ENCODE results near the gene KLHL22. TPM values are rescaled to one million over a fixed set of nuclear protein-coding genes. Genes with fewer than 3 reads are reported as not detected.
A peak's percentile ranks its signal among the peaks of the same experiment; 100 is the strongest.

KLHL22 gene
- total RNA-seq, 4 donors from 2014 or later, result 19.9 to 35.5 (median 27.3) TPM

DNA sequence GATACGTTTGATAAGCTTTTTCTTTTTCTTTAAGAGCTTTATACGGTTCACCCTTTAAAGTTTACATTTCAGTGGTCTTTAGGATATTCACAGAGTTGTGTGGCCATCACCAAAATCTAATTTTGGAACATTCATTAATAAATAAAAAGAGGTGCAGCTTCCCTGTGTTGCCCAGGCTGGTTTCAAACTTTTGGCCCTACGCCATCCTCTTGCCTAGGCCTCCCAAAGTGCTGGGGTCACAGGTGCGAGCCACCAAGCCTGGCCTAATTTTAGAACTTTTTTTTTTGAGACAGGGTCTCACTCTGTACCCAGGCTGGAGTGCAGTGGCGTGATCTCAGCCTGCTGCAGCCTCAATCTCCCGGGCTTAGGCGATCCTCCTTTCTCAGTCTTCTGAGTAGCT lies 42.4 kb upstream of the KLHL22 start:
- Histone ChIP-seq H3K27ac (replicated peaks in 1 of 4) (no peak overlapping the region), H3K36me3 (peaks cover 19 to 50% (median 35%) of the 10 kb centered on the region in 4 donors), H3K4me1 (peaks cover 27 to 35% (median 34%) of the 10 kb centered on the region in 4 donors), H3K9me3 (no peaks in the 10 kb centered on the region), H3K27me3 (no peaks in the 10 kb centered on the region), H3K4me3 (no peak overlapping the region)
- intact Hi-C loops (cut with DNase I), result no loop called here
- WGBS, result 84% methylated on average over 7 of the region's 7 CpGs
- DNase-seq (ENCODE audit: extremely low spot score), result no peak
- no peak for TF ChIP-seq POLR2AphosphoS5 (IDR thresholded peaks at IDR 0.05)
- TF ChIP-seq, protein P1, sequence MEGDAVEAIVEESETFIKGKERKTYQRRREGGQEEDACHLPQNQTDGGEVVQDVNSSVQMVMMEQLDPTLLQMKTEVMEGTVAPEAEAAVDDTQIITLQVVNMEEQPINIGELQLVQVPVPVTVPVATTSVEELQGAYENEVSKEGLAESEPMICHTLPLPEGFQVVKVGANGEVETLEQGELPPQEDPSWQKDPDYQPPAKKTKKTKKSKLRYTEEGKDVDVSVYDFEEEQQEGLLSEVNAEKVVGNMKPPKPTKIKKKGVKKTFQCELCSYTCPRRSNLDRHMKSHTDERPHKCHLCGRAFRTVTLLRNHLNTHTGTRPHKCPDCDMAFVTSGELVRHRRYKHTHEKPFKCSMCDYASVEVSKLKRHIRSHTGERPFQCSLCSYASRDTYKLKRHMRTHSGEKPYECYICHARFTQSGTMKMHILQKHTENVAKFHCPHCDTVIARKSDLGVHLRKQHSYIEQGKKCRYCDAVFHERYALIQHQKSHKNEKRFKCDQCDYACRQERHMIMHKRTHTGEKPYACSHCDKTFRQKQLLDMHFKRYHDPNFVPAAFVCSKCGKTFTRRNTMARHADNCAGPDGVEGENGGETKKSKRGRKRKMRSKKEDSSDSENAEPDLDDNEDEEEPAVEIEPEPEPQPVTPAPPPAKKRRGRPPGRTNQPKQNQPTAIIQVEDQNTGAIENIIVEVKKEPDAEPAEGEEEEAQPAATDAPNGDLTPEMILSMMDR (IDR thresholded peaks at IDR 0.05), result no peak

DNA sequence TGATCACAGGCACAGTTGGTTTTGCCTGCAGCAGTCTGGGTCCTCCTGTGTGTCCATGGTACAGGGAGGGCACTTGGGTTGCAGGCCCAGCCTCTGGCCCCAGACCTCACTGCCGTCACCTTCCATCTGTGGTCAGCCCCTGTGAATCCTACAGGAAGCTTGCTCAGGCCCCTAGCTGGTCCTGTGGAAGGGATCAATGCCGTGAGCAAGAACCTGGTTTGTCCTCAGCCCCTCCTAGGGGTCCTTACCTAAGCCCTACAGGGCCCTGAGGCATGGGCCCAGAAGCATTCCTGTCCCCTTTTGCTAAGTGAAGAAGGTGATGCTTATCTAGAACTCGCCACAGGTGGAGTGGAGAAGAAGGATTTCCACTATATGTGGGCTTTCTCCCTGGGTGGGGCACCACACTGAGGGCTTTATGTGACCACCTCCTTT lies 41.7 kb upstream of the KLHL22 start:
- intact Hi-C loops (cut with DNase I), result no loop called here
- WGBS, result 100% methylated on average over 2 of the region's 3 CpGs

DNA sequence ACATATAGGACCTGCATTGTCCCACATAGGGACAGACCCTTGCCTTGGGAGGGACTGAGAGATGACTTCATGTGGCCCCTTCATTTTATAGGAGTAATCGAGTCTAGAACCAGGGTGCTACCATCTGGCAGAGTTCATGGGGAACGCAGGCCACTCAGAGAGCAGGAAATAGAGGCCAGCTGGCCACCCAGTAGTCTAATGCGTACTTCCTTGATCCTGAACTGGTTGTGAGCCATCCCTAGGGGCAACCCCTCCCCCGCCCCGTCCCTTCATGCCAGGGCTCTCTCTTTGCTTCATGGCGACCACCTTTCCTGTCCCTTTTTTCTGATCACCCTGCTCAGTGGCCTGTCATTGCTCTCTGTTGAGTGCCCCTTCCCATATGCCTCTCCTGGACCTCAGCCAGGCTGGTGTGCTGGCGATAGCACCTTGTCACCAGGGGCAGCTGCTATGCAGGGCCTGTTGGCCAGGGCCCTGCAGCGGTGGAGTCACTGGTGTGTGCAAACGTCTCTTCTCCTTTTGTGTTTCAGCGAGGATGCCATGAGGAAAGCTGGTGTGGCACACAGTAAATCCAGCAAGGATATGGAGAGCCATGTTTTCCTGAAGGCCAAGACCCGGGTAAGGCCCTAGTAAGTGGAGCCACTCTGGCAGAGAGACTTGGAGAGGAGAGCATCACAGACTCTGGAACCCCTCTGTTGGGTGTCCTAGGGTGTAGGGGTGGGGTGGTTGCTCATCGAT lies 41.2 kb upstream of the KLHL22 start:
- intact Hi-C loops (cut with DNase I), result no loop called here
- TF ChIP-seq EP300 (IDR thresholded peaks at IDR 0.05), result no peak
- TF ChIP-seq POLR2A (IDR thresholded peaks at IDR 0.05; ENCODE audit: low read depth), result no peak
- no peak for TF ChIP-seq POLR2AphosphoS5 (IDR thresholded peaks at IDR 0.05)
- TF ChIP-seq, protein P1 (IDR thresholded peaks at IDR 0.05), result no peak
- DNase-seq (ENCODE audit: extremely low spot score), result no peak
- no peak overlapping the region for H3K4me3 ChIP-seq
- H3K36me3 ChIP-seq, result peaks cover 19 to 40% (median 31%) of the 10 kb centered on the region in 4 donors
- WGBS, result 84% methylated on average over 11 of the region's 12 CpGs
- peaks cover 40 to 47% (median 46%) of the 10 kb centered on the region in 4 donors for H3K4me1 ChIP-seq
- no peaks in the 10 kb centered on the region for H3K9me3 ChIP-seq
- H3K27me3 ChIP-seq, result no peaks in the 10 kb centered on the region
- H3K27ac ChIP-seq (replicated peaks in 1 of 4), result no peak overlapping the region

More for the DNA sequence above, 41.7 kb upstream of the KLHL22 start:
- no peak overlapping the region for H3K27ac ChIP-seq (replicated peaks in 1 of 4)
- peaks cover 19 to 46% (median 33%) of the 10 kb centered on the region in 4 donors for H3K36me3 ChIP-seq
- peaks cover 34 to 41% (median 40%) of the 10 kb centered on the region in 4 donors for H3K4me1 ChIP-seq
- H3K9me3 ChIP-seq, result no peaks in the 10 kb centered on the region
- DNase-seq (ENCODE audit: extremely low spot score), result no peak
- TF ChIP-seq POLR2AphosphoS5 (IDR thresholded peaks at IDR 0.05) (no peak), EP300 (IDR thresholded peaks at IDR 0.05) (no peak), POLR2A (IDR thresholded peaks at IDR 0.05; ENCODE audit: low read depth) (no peak)
- TF ChIP-seq, protein P1 (IDR thresholded peaks at IDR 0.05), result no peak
- H3K4me3 ChIP-seq, result no peak overlapping the region
- H3K27me3 ChIP-seq, result no peaks in the 10 kb centered on the region

DNA sequence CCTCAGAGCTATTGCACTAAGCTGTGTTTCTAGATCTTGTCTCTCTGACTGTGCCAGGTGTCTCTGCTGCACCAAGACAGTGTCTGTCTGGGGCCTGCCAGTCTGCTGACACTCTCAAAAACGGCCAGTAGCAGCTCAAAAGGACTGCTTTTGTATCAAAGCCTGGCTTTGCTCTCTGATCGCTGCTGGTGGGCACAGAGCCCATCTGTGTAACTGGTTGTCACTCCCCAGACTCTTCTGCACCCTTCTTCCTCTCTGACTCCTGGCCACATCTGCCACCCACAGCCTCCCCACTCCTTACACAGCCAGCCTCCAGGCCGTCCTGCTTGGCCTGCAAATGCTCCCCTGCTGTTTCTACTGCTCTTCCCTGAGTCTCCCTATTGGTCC lies 38.3 kb upstream of the KLHL22 start:
- peak overlapping the region in 2 of 4 donors; percentile 14 to 18 for H3K27ac ChIP-seq (replicated peaks in 1 of 4)
- intact Hi-C loops (cut with DNase I), result no loop called here
- H3K27me3 ChIP-seq, result no peaks in the 10 kb centered on the region
- WGBS, result 34% methylated on average over 3 of the region's 3 CpGs
- peaks cover 59 to 73% (median 71%) of the 10 kb centered on the region in 4 donors for H3K4me1 ChIP-seq
- TF ChIP-seq, protein P1 (IDR thresholded peaks at IDR 0.05), result no peak
- TF ChIP-seq POLR2A (IDR thresholded peaks at IDR 0.05; ENCODE audit: low read depth) (no peak), POLR2AphosphoS5 (IDR thresholded peaks at IDR 0.05) (no peak), EP300 (IDR thresholded peaks at IDR 0.05) (no peak)
- no peaks in the 10 kb centered on the region for H3K9me3 ChIP-seq
- DNase-seq (ENCODE audit: extremely low spot score), result no peak
- peaks cover 16 to 29% (median 20%) of the 10 kb centered on the region in 4 donors for H3K36me3 ChIP-seq
- no peak overlapping the region for H3K4me3 ChIP-seq

Data from esophagus muscularis mucosa (tissue), 4 donors.